ENCODE measurements around the gene PNMA6A. TPM values are rescaled to one million over a fixed set of nuclear protein-coding genes. Genes with fewer than 3 reads are reported as not detected.

PNMA6A gene
- 14.4 TPM for total RNA-seq

GRCh38 chrX:153071909-153072583, at the start of gene PNMA6A:
Gene PNMA6A, plus strand, starts transcription at chrX:153072454. Its CDS starts 609 bp downstream, at chrX:153073063.

DNA sequence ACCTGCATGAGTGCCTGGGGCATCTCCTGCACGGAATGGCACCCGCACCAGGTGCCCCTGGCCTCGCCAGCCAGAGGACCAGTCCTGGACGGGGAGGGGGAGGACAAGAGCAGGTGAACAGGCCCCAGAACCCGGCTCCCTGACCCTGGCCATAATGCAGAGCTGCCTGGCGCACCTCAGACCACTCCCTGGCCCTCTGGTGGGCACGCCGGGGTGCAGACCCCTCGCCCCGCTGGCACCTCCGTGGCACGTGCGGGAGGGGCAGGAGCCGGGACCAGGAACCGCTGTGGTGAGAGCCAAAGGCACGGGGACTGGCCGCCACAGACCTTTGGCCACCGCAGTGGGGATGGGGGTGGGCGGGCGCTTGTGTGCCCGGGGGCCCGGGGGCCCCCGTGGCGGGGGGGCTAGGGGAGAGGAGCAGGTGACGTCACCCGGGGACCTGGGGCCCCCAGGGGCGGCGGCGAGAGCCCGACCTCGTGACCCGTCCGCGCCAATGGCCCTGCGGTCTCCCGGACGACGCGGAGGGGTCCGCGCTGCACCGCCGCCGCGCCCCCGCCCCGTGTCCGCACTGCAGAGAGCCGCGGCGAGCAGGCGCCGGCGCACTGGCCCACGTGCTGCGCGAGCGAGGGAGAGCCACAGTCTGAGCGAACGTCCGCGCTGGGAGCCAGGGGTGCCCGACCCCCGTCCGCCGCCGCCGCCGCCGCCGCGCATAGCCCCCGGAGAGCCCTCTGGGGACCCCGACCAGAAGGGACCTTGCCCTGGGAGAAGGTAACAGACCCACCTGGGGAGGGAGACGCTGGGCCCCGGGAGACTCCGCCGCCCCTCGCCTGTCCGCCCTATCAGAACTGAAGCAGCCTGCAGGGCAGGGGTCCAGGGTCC, 16.1 kb upstream of the PNMA6A start, which contains the start of gene PNMA3:
Gene PNMA3, plus strand, starts transcription at position 600 of the 879 bp plus-strand sequence. CDS start 586 bp downstream, outside the sequence.

Small RNA genes within 50 kb of the gene (small RNA-seq; reads per million reads assigned to genes)
- gene AC243428.1 (ENCODE audit: low replicate concordance): not detected

Other genes with a start within 250 kb of the PNMA6A start
- gene CETN2, start 241.7 kb upstream of the PNMA6A start, total RNA-seq: 43.5 TPM
- 36.3 TPM for gene NSDHL, start 241.4 kb upstream of the PNMA6A start, total RNA-seq
- 3.8 TPM for gene ZNF185, start 174.4 kb upstream of the PNMA6A start, total RNA-seq
- gene PNMA5, start 78.3 kb upstream of the PNMA6A start, total RNA-seq: 2.8 TPM
- 15.0 TPM for gene PNMA3, start 16.0 kb upstream of the PNMA6A start, total RNA-seq
- not detected for gene MAGEA1, start 106.8 kb downstream of the PNMA6A start, total RNA-seq
- gene PNMA6F, start 249.3 kb downstream of the PNMA6A start, total RNA-seq: not detected